SU-DHL-6 (cell line): Measurements from ENCODE around the gene SEH1L.

Experiments
- EZH2phosphoT487 ChIP-seq: fragments of 200-600 bp; sonication (generic), shearing (Covaris generic); conservative IDR thresholded peaks from 2 replicates; pipeline ENCODE4 v1.6.1; 2018; ENCODE audit warnings: mild to moderate bottlenecking, antibody characterized with exemption, low read length, moderate library complexity, mixed read lengths
- TF ChIP-seq, protein P1 (sequence below): fragments of 200-600 bp; sonication (generic); IDR thresholded peaks from one replicate; pipeline ENCODE4 v1.5.1; 2017; ENCODE audit warnings: antibody characterized with exemption, mild to moderate bottlenecking, low read length, moderate library complexity; ENCODE audit not compliant: insufficient read depth, poor library complexity, severe bottlenecking

DNA sequence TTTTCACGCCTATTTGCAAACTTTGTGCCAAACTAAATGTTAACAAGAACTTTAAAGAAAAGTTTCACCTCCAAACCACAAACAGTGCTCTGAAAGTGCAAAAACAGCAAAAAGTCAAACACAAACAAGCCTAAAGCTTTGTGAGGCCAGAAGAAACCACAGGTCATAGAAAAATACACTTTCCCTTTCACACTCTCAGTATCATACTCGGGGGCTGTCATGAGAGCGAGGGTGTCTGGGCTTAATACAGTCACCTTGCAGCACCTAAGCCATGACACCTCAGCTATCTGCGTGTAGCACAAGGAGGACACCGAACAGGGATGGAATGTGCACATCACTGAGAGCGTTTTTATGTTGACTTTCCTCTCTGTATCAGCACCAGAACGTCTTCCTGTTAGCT lies 26.6 kb upstream of the SEH1L start:
- TF ChIP-seq EZH2phosphoT487, result no peak
- TF ChIP-seq, protein P1, sequence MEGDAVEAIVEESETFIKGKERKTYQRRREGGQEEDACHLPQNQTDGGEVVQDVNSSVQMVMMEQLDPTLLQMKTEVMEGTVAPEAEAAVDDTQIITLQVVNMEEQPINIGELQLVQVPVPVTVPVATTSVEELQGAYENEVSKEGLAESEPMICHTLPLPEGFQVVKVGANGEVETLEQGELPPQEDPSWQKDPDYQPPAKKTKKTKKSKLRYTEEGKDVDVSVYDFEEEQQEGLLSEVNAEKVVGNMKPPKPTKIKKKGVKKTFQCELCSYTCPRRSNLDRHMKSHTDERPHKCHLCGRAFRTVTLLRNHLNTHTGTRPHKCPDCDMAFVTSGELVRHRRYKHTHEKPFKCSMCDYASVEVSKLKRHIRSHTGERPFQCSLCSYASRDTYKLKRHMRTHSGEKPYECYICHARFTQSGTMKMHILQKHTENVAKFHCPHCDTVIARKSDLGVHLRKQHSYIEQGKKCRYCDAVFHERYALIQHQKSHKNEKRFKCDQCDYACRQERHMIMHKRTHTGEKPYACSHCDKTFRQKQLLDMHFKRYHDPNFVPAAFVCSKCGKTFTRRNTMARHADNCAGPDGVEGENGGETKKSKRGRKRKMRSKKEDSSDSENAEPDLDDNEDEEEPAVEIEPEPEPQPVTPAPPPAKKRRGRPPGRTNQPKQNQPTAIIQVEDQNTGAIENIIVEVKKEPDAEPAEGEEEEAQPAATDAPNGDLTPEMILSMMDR, result no peak
